Measurements from ENCODE around the gene ARHGAP10.

- TF ChIP-seq POLR2A (IDR thresholded peaks at IDR 0.05; ENCODE audit: low read length) (no peak), GATA1 (IDR thresholded peaks at IDR 0.05; ENCODE audit: low read depth, low read length) (no peak)
Observed at GRCh38 chr4:148021686-148022085, 289.8 kb downstream of the ARHGAP10 start.

Measured in erythroblast (primary cell).